HG02884 (cell line): ENCODE results near the gene RRBP1.

Experiments used
- ATAC-seq: cut with Tn5 transposase; IDR thresholded peaks from one replicate; pipeline ENCODE4 v1.9.1; 2021; ENCODE audit warnings: mild to moderate bottlenecking, moderate library complexity; ENCODE audit not compliant: unreplicated experiment

The RRBP1 gene

GRCh38 chr20:17584689-17585088, 97.4 kb downstream of the RRBP1 start:
- no peak for ATAC-seq

- ATAC-seq = no peak
These were observed 98.9 kb downstream of the RRBP1 start for GRCh38 chr20:17583126-17583525.

- ATAC-seq = no peak
These were observed 101.1 kb downstream of the RRBP1 start for GRCh38 chr20:17580895-17581294.

GRCh38 chr20:17579369-17580039, 102.5 kb downstream of the RRBP1 start:
- no peak for ATAC-seq

- no peak for ATAC-seq
These were observed 105.8 kb downstream of the RRBP1 start for GRCh38 chr20:17576215-17576614.

GRCh38 chr20:17573463-17573862, 108.6 kb downstream of the RRBP1 start:
- no peak for ATAC-seq

- ATAC-seq = no peak
These were observed 109.9 kb downstream of the RRBP1 start for GRCh38 chr20:17572034-17572638.

GRCh38 chr20:17571153-17571527, 110.9 kb downstream of the RRBP1 start:
- no peak for ATAC-seq

- ATAC-seq = peak; percentile 32
These were observed 111.5 kb downstream of the RRBP1 start for GRCh38 chr20:17570347-17571152.

GRCh38 chr20:17569616-17570346, 112.3 kb downstream of the RRBP1 start, which contains the start of gene DSTN:
DSTN (plus strand) TSS chr20:17570075; CDS start chr20:17570209, 134 bp downstream.
- peak; percentile 83 for ATAC-seq

GRCh38 chr20:17568972-17569521, 113.0 kb downstream of the RRBP1 start:
- no peak for ATAC-seq

- ATAC-seq = no peak
These were observed 113.8 kb downstream of the RRBP1 start for GRCh38 chr20:17568045-17568788.

GRCh38 chr20:17566345-17566744, 115.7 kb downstream of the RRBP1 start:
- ATAC-seq = no peak

- no peak for ATAC-seq
These were observed 116.7 kb downstream of the RRBP1 start for GRCh38 chr20:17565169-17565845.
